Dermis microvascular lymphatic vessel endothelial cell (primary cell): ENCODE results near the gene GRIA1. TPM values are rescaled to one million over a fixed set of nuclear protein-coding genes. Genes with fewer than 3 reads are reported as not detected.

Experiments
- DNase-seq, 2 donors: peaks; one replicate each; pipeline versions ENCODE4 v3.0.0 to v3.0.0-alpha.2; 2010; ENCODE audit warnings: low read depth in 2 of 2
- total RNA-seq: library from RNA; depleted of rRNA; stranded (reverse); fragments of >200 nt; gene quantifications from 2 replicates; pipeline ENCODE4 v1.2.1, GENCODE V29; 2014

The GRIA1 gene
- total RNA-seq, 1 donor from 2014 or later: not detected

DNA sequence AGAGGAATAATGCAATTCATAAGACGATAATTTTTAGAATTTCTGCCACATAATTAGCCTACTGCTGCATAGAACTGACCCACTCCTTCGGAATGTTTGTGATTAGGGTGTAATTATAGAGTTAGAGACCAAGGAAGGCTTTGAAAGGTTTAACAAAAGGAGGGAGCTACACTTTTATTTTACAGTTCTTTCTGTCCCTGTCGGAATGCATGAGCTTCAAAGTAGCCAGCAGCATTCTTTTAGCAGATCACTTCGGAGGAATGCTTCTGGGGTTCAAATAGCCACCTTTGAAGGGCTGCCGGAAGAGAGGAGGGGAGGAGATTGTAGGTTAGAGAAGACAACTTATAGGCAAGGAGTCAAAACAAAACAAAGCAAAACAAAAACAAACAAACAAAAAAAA lies 168.1 kb downstream of the GRIA1 start:
- no peak for DNase-seq

DNA sequence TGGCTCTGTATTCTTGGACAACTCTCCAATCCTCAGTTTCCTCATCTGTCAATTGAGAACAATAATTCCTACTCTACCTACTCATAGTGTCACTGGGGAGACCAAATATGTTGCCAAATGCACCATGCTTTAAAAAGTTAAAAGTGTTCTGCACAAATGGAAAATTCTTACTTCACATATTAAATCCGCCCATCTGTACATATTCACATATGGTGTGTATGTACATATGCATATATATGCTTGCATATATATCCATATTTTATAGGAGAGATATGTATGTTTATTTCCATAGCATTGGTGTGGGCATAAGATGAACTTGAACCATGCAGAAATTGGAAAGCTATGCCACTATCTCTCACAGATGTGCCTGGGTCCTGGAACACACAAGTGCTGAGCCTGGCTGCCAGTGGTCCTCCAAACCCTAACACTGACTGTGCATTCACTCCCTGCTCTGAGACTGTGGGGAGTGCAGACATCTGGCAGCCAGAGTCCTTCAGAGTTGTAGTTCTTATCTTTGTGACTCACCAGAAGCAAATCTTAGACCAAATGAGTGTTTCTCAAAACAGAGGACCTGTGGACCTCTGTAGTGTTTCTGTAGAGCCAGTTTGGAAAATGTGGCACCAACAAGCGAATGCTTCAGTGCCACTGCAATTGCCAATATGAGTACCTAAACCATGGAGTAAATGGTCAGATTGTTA lies 168.7 kb downstream of the GRIA1 start:
- no peak for DNase-seq

DNA sequence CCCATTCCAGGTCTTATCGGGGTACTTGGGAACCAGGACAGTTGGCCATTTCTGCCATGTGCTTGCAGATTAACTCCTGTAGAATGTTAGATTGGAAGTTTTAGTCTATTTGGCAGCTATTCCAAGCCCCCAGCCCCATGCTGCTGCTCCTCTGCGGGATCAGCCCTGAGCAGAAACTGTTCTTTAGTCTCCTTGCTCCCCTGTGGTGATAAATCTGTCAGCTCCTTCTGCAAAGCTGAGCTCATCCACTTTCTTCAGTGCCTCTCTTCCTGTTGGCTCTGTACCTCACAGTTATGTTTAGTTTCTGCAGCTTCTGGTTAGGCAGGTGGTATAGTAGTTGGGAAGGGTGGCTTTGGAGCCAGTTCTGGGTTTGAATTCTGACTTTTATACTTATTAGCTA lies 170.4 kb downstream of the GRIA1 start:
- DNase-seq: no peak

DNA sequence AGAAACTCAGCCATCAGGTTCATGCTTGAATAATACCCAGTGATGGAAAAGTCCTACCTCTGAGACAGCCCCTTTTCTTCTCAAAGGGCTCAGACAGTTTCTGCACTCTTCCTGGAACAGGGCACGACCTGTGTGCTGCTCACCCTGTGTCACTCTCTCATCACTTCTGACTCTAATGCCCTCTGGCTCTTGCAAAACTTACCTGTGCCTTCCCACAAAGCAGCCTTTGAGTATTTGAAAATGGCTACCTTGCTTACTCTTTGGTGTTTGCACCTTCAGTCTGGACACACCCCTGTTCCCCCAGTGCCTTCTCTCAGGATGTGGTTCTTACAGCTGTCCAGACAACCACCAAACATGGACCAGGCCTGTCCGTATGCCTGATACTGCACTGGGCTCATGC lies 171.4 kb downstream of the GRIA1 start:
- DNase-seq: no peak

DNA sequence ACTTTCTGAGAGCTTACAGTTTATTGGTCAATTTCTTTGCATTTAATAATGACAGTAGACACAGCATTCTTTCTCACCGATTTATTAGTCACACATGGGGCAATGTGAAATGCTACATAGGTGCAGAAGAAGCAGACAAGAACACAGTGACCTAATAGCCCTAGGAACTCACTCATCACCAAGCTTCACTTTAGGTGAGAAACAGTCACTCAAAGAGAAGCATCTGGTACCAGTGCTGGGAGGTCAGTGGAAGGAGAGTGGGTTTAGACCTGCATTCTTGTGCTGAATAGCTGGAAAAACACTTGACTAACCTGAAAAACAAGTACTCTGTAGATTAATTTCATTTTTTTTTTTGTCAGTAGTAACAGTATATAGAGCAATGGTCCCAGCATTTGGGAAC lies 179.6 kb downstream of the GRIA1 start:
- no peak for DNase-seq

DNA sequence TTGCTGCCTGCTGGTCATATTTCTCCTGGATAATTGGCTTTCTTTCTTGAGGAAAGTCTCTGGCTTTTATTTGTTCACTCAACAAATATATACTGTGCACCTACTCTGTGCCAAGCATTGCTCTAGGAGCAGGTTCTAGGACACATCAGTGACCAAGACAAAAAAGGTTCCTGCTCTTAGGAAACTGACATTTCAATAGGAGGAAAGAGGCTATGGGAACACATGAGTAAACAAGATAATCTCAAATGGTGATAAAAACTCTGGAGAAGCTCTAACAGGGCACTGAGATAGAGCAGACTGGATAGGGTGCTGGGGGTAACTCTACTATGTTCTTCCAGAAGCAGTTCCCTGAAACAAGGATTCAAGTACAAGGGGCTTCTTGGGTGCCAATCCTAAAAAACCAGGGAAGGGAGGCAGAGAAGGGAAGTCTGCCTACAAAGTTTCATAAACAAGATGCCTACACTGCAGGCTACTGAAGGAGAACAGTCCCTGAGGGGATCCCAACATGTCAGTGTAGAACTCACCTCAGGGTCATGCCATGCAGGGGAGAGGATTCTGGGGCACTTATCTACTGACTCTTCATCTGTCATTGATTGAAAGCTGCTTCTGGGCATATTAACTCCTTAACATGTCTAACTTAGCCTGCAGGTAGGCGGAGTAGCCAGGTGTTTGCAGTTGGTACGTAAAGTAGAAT lies 181.3 kb downstream of the GRIA1 start:
- no peak for DNase-seq

DNA sequence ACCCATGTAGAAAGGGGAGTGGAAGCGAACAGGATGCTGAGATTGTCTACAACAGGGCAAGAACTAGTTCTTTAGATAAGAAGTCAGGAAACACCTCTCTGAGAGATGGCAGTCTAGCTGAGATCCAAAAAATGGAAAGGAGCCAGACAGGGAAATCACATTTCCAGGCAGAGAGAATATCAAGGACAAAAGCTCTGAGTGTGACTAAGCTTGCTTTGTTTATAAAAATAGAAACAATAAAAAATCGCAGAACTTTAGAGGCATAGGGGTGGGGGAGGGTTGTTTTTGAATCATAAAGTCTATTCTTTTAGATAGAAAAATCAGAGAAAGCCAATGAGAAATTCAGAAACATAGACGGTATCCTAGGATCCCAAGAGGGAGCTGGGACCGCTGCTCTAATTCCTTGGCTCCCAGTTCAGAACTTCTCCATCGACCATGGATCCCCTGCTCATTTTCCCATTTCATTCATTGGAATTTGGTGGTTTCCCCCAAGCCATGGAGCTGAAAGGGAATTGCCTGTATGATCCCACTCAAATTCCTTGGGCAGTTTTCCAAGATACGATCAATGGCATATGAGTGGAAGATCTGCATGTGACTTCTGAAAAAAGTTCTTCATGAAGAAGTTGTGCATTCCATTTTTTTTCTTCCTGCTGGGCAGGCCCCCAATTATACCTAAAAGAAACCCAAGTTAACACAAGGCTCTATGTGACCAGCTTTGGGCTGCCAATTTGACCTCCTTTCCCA lies 182.0 kb downstream of the GRIA1 start:
- peak in 1 of 2 donors; percentile 70 for DNase-seq

DNA sequence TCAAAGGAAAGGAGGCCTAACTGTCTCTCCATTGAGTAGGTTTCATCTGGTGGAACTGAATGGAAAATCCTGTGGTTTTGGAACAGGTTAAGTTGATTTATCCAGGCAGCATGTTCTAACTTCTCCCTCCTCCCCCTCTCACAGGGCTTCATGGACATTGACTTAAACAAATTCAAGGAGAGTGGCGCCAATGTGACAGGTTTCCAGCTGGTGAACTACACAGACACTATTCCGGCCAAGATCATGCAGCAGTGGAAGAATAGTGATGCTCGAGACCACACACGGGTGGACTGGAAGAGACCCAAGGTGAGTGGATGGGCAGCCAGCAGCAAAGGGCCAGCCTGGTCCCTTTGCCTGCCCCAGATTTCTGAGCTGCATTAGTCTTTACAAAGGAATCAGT lies 183.9 kb downstream of the GRIA1 start:
- DNase-seq: no peak

DNA sequence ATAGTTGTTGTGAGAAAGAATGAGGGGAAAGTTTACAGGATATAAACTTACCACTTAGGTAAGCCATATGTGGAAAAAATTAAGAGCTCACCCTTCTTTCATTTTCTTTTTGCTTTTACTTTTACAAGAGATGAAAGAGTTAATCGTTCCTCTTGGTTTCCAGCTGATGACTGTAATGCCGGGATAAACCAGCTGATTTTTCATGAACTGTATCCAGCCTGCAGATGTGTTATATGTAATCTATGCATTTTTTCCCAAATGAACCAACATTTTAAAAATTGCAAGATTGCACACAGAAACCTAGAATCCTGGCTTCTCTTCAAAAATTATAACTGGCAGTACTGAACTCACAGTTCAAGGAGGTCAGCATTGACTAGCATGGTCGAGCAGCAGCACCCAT lies 185.9 kb downstream of the GRIA1 start:
- no peak for DNase-seq

DNA sequence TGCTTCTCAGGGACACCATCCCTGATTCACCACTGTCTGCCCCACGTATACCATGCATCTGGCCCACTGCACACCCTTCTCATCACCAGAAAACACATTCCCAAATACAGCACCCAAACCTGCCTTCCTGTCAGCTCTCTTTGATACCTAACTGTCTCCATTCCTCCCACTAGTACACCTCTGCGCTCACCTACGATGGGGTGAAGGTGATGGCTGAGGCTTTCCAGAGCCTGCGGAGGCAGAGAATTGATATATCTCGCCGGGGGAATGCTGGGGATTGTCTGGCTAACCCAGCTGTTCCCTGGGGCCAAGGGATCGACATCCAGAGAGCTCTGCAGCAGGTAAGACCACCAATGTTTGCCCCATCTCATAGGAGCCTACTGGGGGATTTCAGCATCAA lies 186.4 kb downstream of the GRIA1 start:
- no peak for DNase-seq

DNA sequence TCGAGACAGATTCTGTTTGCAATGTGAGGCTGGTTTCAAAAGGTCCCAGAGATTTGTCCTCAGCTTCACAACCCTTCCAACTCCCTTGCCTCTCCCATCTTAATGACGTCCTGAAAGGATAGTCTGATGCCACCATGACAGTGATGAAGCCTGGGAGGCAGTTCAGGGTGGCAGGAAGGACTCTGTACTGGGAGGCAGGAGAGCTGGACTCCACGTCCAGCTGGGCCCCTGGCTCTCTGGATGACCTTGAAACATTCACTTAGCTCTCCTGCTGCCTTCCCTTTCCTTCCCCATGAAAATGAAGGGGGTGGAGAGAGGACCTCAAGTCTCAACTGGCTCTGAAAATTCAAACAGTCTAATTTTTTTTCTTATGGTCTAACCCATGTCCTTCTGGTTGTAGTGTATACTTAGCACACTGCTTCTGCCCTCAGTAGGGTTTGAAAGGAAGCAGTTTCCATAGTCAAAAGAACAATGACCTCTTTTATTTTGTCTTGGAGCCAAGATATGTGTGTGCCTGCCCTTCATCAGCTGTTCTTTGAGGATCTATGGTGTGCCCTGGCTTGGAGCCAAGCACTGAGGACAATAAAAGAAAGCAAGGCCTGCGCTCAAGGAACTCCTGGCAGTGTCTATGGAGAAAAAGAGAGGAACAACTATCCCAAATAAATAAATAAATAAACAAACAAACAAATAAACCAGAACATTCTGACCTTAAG lies 188.3 kb downstream of the GRIA1 start:
- DNase-seq: peak in 1 of 2 donors; percentile 39

DNA sequence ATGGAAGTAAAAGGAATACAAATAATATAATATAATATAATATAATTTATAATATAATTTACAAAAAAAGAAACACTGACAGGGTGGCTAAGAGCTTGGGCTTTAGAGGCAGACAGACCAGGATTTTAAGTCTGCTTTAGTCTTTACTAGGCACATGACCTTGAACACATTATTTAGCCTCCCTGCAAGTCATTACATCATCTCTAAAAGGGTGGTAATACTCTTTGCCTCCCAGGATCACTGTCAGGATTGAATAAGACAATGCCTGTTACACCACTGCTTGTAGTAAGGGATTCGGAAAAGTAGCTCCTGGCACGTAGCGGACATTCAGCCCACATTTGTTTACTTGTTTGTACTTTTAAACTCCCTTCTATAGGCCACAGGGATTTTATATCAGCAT lies 199.8 kb downstream of the GRIA1 start:
- DNase-seq: no peak

DNA sequence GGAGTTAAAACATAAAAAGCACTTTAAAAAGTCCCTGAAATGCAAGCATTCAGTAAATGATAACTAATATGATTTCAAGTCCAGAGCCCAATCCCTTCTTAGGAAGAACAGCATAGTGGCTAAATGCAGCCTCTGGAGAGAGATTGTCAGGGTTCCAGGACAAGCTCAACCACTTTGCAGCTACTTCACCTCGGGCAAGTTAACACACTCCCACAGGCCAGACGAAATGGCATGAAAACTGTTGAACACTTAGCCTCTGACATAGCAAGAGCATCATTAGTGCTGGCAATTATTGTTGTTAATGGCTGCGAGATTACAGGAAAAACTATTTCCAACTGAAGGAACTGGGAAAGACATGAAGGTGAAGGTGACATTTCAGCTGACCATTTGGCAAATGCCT lies 205.8 kb downstream of the GRIA1 start:
- no peak for DNase-seq

DNA sequence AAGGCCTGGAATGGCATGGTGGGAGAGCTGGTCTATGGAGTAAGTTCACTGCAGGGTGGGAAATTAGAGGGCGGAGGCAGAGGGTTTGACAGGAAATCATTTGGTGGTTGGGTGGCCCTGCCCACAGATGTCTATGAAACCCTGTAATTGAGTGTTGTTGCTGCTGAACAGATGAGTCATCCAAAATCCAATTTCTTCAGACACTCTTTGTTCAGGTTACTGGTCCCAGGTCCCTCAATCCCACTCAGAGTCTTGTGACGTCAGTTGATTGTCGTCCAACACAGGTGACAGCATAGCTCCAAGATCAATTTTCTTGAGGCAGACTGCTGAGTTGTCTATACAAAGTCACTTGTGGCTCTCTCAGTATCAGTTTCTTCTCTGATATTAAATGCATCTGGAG lies 208.6 kb downstream of the GRIA1 start:
- no peak for DNase-seq

DNA sequence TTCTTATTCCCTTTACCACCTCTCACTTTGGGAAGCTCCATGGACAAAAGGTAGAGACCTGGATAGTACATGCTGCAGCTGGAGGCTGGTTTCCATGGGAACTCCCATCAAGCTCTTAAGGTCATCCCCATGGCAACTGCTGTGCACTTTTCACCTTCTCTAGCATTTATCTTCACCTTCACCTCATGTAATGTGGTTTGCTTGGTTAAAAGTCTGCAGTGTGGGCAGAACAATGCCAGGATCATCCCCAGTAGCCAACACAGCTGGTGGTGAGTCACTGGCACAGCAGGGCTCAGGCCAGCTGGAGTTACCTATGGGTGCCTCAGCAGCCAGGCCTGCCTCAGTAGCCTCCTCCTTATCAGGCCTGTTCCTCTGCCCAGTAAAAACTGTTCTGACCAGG lies 210.5 kb downstream of the GRIA1 start:
- no peak for DNase-seq

DNA sequence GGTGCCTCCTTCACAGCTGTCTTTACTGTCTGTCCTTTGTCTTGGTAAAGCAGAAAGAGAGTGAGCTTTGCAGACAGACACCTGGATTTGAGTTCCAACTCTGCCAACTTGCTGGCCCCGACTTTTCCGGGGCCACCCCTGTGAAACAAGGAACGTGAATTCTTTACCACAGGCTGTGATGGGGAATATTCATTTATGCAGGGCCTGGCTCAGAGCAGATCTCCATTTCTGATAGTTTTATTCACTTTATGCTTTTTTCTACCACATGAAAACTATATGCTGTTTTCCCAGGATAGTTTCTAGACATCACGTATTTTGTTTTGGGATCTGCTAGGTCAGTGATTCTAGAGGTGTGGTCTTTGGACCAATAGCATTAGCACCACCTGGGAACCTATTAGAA lies 211.8 kb downstream of the GRIA1 start:
- DNase-seq: no peak

DNA sequence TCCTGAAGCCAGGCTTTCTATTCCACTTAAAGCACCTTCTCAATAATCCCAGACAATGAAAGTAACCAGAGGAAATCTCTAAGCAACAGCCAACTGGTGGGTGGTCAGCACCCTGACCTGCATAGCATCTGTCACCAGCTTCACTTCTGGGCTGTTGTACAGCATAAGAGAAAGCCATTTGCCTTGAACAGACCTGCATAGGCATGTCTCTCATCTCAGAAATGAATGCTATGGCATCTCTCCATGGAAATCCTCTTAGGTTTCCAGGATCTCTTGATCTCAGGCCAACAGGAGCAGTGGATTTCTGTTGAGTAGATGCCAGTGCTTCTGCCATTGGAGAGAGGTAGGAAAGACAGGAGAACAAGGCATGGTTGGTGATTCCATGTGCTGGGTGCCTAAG lies 213.6 kb downstream of the GRIA1 start:
- no peak for DNase-seq

DNA sequence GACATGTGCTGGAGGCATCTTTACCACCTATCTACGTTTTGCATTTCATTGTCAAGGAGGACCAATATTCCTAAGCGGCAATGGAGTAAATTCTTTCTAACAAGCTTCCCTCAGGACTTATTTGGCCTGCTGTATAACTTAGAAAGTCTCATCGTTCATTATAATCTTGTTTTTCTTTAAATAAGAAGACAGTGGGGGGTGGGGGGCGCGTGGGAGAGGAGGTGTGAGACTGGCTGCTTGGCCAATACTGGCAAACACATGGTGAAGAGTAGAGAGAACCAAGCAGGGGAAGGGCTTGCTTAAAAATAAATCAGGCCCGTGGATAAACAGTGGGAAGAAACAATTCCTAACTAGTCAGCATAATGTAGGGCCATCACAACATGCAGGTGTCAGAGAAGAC lies 217.2 kb downstream of the GRIA1 start:
- DNase-seq: no peak

DNA sequence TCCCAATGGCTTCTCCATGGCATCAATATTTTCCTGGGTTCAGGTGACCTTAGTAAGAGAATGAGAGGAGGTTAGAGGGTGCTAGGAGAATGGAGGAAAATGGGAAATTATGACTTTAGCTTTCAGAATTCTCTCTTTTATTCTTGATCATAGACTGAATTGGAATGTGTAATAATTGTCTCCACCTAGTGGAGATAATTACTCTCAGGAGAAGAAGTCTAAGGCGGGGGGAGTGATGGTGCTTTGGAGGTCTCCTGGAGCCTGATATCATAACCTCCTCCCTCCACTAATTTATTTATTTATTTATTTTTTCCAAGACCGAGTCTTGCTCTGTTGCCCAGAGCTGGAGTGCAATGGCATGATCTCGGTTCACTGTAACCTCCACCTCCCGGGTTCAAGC lies 221.3 kb downstream of the GRIA1 start:
- peak in 1 of 2 donors; percentile 2 for DNase-seq

DNA sequence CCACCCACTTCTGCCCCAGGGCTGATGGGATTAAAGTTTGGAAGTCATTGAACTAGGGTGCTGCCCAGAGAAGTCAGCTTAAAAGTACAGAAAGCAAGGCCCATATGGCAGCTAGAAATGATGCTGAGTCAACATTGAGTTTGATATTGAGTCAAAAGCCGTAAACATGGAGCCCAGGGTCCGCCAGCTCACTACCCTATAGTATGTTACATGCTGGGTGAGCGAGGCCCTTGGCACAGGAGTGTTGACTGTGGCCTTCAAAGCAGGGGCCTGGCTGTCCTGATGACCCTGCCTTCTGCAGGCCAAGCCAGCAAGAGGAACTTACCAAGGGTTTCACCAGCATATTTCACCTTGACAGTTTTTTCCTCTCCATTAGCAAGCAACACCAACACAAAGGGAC lies 222.5 kb downstream of the GRIA1 start:
- DNase-seq: no peak

DNA sequence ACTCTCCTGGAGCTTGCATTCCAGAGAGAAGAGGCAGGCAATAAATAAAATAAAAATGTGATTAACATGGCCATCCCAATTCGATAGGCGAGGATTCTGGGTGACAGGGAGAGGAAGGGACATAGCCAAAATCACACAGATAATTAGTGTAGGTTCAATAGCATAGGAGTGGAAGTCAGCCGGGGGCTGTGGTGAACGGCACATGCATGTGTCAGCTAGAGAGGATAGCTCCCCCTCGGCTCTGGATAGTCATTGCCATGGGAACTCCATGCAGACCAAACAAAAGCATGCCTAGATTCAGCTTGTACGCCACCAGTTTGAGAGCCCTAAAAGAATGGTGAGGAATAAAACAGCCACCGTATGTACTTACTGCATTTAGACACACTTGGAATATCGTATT lies 223.5 kb downstream of the GRIA1 start:
- no peak for DNase-seq

DNA sequence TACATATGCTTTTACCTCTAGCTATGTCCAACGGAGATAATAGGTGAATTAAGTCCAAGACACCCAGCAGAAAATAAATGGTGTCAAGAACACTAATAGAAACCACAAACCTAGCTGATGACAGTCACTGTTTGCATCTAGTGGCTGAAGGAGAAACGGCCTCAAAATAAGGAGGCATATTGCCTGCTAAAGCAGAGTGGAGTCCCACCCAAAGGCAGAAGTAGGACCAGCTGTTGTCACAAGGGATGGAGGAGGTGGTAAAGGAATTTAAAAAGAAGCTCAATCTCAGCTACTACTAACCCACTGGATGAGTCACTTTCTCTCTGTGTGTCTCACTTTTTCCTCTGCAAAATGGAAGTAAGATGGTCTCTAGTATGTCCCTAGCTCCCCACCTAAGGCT lies 224.3 kb downstream of the GRIA1 start:
- no peak for DNase-seq
